SK-N-SH treated with all-trans-retinoic acid at 6 μM for 48 hours (cell line): Measurements from ENCODE around the gene IFITM1.

Experiments used
- ATAC-seq: fragments of 200-7000 bp; cut with Tn5 transposase; 3 replicates; pipeline ENCODE4 v1.9.1; 2020; ENCODE audit warnings: mild to moderate bottlenecking, moderate library complexity
- ARNTL ChIP-seq: fragments of 450-650 bp; formaldehyde crosslinking; IDR thresholded peaks from 2 replicates; pipeline ENCODE4 v1.5.0; 2020; ENCODE audit warnings: low read depth, mild to moderate bottlenecking, moderate library complexity, borderline replicate concordance
- BACH2 ChIP-seq: fragments of 250-450 bp; sonication (Bioruptor Pico); IDR thresholded peaks from 2 replicates; pipeline ENCODE4 v1.9.0; 2021; ENCODE audit warnings: mild to moderate bottlenecking, borderline replicate concordance
- CSDC2 ChIP-seq: fragments of 250-450 bp; sonication (Bioruptor Pico); IDR thresholded peaks from 2 replicates; pipeline ENCODE4 v1.5.0; 2020; ENCODE audit warnings: mild to moderate bottlenecking, moderate library complexity
- ESRRG ChIP-seq: fragments of 250-450 bp; sonication (Bioruptor Pico); IDR thresholded peaks from 2 replicates; pipeline ENCODE4 v1.6.1; 2021; ENCODE audit warnings: mild to moderate bottlenecking
- GLIS3 ChIP-seq: fragments of 250-450 bp; sonication (Bioruptor Pico); IDR thresholded peaks from 2 replicates; pipeline ENCODE4 v1.5.0; 2020; ENCODE audit warnings: mild to moderate bottlenecking, moderate library complexity
- ISL1 ChIP-seq: fragments of 250-450 bp; sonication (Bioruptor Pico); IDR thresholded peaks from 2 replicates; pipeline ENCODE4 v2.1.2; 2022; ENCODE audit warnings: mild to moderate bottlenecking, moderate library complexity
- OSR1 ChIP-seq: fragments of 250-450 bp; sonication (Bioruptor Pico); IDR thresholded peaks from 2 replicates; pipeline ENCODE4 v1.8.0; 2022; ENCODE audit warnings: moderate library complexity, mild to moderate bottlenecking, inconsistent platforms
- RARB ChIP-seq: fragments of 250-450 bp; sonication (Bioruptor Pico); IDR thresholded peaks from 2 replicates; pipeline ENCODE4 v1.8.0; 2021; ENCODE audit warnings: mild to moderate bottlenecking, moderate library complexity
- SNAI2 ChIP-seq: fragments of 250-450 bp; sonication (Bioruptor Pico); IDR thresholded peaks from 2 replicates; pipeline ENCODE4 v1.5.0; 2020; ENCODE audit warnings: mild to moderate bottlenecking, moderate library complexity
- TCF4 ChIP-seq: fragments of 250-450 bp; sonication (Bioruptor Pico); IDR thresholded peaks from 2 replicates; pipeline ENCODE4 v1.8.0; 2021; ENCODE audit warnings: mild to moderate bottlenecking, moderate library complexity, borderline replicate concordance
- TOX ChIP-seq: fragments of 250-450 bp; sonication (Bioruptor Pico); IDR thresholded peaks from 2 replicates; pipeline ENCODE4 v1.8.0; 2021; ENCODE audit warnings: mild to moderate bottlenecking, moderate library complexity, borderline replicate concordance
- ZC3H10 ChIP-seq: fragments of 250-450 bp; sonication (Bioruptor Pico); IDR thresholded peaks from 2 replicates; pipeline ENCODE4 v1.5.1; 2021; ENCODE audit warnings: mild to moderate bottlenecking, moderate library complexity
- ZFP3 ChIP-seq: fragments of 250-450 bp; sonication (Bioruptor Pico); IDR thresholded peaks from 2 replicates; pipeline ENCODE4 v1.5.0; 2020; ENCODE audit warnings: mild to moderate bottlenecking, moderate library complexity
- ZFP30 ChIP-seq: fragments of 450-650 bp; formaldehyde crosslinking; IDR thresholded peaks from 2 replicates; pipeline ENCODE4 v1.5.0; 2022; ENCODE audit warnings: mild to moderate bottlenecking, moderate library complexity
- ZNF565 ChIP-seq: fragments of 450-650 bp; formaldehyde crosslinking; conservative IDR thresholded peaks from 2 replicates; pipeline ENCODE4 v1.5.0; 2020; ENCODE audit warnings: low read depth, mild to moderate bottlenecking, moderate library complexity
- ZNF70 ChIP-seq: fragments of 450-650 bp; formaldehyde crosslinking; IDR thresholded peaks from 2 replicates; pipeline ENCODE4 v1.5.0; 2020; ENCODE audit warnings: mild to moderate bottlenecking, moderate library complexity
- ZNF8 ChIP-seq: fragments of 450-650 bp; formaldehyde crosslinking; IDR thresholded peaks from 2 replicates; pipeline ENCODE4 v1.5.0; 2020; ENCODE audit warnings: mild to moderate bottlenecking, moderate library complexity
- TF ChIP-seq, protein P1 (sequence below): fragments of 250-450 bp; sonication (Bioruptor Pico); IDR thresholded peaks from 2 replicates; pipeline ENCODE4 v1.8.0; 2020; ENCODE audit warnings: mild to moderate bottlenecking, moderate library complexity, borderline replicate concordance
- TF ChIP-seq, protein P2 (sequence below): fragments of 250-450 bp; sonication (Bioruptor Pico); IDR thresholded peaks from 2 replicates; pipeline ENCODE4 v1.5.1; 2021; ENCODE audit warnings: mild to moderate bottlenecking, moderate library complexity
- TF ChIP-seq, protein P3 (sequence below): fragments of 250-450 bp; sonication (Bioruptor Pico); IDR thresholded peaks from 2 replicates; pipeline ENCODE4 v1.5.1; 2020; ENCODE audit warnings: low read depth, mild to moderate bottlenecking, moderate library complexity
- TF ChIP-seq, protein P4 (sequence below): fragments of 250-450 bp; sonication (Bioruptor Pico); IDR thresholded peaks from 2 replicates; pipeline ENCODE4 v1.8.0; 2021; ENCODE audit warnings: low read depth, mild to moderate bottlenecking, moderate library complexity, borderline replicate concordance
- TF ChIP-seq, protein P5 (sequence below): fragments of 250-450 bp; sonication (Bioruptor Pico); IDR thresholded peaks from 2 replicates; pipeline ENCODE4 v1.5.0; 2020; ENCODE audit warnings: mild to moderate bottlenecking, moderate library complexity

IFITM1 gene

DNA sequence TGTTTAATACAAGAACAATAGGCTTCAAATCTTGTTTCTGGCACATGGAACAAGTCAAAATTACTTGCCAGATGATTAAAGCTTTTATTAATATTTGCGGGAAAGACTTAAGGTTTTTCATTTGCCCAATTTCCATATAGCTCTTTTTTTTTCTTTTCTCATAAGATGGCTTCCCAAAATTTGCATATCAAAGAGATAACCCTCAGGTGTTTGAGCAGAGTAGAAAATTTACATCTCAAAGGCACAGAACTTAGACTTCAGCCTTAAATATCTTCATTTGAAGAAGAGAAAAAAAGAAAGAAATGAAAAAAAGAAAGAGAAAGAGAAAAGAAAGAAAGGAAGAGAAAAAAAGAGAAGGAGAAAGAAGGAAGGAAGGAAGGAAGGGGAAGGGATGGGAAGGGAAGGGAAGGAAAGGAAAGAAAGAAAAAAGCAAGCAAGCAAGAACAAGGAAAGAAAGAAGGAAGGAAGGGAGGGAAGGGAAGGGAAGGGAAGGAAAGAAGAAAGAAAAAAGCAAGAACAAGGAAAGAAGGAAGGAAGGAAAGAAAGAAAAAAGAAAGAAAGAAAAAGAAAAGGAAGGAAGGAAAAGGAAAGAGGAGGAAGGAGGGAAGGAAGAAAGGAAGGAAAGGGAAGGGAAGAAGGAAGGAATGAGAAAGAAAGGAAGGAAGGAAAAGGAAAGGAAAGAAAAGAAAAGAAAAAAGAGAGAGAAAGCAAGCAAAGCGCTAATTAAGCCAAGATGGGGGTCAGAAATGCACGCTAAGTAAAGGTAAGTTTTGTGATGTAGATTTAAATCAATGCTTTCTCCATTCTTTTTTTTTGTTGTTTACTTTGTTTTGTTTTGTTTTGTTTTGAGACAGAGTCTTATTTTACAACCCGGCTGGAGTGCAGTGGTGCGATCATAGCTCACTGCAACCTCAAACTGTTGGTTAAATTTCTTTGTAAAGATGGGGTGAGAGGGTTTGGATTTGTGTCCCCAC, 27.0 kb downstream of the IFITM1 start:
- TF ChIP-seq OSR1 (CRISPR knock-in tag), result no peak
- TF ChIP-seq TOX, result no peak
- no peak for TF ChIP-seq SNAI2 (CRISPR knock-in tag)
- TF ChIP-seq, all 23 proteins: peak for 0
- no peak for ATAC-seq

DNA sequence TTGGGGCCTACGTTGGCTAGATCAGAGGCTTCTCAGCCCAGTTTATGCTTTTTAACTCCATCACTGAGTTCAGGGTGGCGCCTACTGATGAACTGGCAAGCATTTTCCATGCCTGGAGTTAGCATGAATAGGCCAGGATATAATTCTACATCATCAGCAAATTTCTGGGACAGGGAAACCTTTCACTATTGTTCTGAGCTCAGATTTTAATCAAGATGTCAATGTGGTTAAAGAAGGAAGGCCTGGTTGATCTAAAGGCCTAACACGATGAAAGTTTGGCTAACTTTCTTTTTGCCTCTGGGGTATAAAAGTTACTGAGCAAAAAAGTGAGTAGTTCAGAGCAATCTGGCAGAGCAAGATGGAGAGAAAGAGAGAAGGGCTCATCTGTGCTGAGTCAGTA, 28.5 kb downstream of the IFITM1 start:
- no peak for ATAC-seq
- no peak for TF ChIP-seq BACH2 (CRISPR knock-in tag)
- no peak for TF ChIP-seq ISL1 (CRISPR knock-in tag)
- TF ChIP-seq, protein P1, sequence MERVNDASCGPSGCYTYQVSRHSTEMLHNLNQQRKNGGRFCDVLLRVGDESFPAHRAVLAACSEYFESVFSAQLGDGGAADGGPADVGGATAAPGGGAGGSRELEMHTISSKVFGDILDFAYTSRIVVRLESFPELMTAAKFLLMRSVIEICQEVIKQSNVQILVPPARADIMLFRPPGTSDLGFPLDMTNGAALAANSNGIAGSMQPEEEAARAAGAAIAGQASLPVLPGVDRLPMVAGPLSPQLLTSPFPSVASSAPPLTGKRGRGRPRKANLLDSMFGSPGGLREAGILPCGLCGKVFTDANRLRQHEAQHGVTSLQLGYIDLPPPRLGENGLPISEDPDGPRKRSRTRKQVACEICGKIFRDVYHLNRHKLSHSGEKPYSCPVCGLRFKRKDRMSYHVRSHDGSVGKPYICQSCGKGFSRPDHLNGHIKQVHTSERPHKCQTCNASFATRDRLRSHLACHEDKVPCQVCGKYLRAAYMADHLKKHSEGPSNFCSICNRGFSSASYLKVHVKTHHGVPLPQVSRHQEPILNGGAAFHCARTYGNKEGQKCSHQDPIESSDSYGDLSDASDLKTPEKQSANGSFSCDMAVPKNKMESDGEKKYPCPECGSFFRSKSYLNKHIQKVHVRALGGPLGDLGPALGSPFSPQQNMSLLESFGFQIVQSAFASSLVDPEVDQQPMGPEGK, result no peak
- TF ChIP-seq GLIS3 (CRISPR knock-in tag), result no peak
- TF ChIP-seq RARB (CRISPR knock-in tag), result no peak
- TF ChIP-seq, protein P2, sequence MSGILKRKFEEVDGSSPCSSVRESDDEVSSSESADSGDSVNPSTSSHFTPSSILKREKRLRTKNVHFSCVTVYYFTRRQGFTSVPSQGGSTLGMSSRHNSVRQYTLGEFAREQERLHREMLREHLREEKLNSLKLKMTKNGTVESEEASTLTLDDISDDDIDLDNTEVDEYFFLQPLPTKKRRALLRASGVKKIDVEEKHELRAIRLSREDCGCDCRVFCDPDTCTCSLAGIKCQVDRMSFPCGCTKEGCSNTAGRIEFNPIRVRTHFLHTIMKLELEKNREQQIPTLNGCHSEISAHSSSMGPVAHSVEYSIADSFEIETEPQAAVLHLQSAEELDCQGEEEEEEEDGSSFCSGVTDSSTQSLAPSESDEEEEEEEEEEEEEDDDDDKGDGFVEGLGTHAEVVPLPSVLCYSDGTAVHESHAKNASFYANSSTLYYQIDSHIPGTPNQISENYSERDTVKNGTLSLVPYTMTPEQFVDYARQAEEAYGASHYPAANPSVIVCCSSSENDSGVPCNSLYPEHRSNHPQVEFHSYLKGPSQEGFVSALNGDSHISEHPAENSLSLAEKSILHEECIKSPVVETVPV (CRISPR knock-in tag), result no peak
- TF ChIP-seq ZNF70 (CRISPR knock-in tag), result no peak
- TF ChIP-seq, protein P3, sequence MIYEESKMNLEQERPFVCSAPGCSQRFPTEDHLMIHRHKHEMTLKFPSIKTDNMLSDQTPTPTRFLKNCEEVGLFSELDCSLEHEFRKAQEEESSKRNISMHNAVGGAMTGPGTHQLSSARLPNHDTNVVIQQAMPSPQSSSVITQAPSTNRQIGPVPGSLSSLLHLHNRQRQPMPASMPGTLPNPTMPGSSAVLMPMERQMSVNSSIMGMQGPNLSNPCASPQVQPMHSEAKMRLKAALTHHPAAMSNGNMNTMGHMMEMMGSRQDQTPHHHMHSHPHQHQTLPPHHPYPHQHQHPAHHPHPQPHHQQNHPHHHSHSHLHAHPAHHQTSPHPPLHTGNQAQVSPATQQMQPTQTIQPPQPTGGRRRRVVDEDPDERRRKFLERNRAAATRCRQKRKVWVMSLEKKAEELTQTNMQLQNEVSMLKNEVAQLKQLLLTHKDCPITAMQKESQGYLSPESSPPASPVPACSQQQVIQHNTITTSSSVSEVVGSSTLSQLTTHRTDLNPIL (CRISPR knock-in tag), result no peak
- TF ChIP-seq, protein P4, sequence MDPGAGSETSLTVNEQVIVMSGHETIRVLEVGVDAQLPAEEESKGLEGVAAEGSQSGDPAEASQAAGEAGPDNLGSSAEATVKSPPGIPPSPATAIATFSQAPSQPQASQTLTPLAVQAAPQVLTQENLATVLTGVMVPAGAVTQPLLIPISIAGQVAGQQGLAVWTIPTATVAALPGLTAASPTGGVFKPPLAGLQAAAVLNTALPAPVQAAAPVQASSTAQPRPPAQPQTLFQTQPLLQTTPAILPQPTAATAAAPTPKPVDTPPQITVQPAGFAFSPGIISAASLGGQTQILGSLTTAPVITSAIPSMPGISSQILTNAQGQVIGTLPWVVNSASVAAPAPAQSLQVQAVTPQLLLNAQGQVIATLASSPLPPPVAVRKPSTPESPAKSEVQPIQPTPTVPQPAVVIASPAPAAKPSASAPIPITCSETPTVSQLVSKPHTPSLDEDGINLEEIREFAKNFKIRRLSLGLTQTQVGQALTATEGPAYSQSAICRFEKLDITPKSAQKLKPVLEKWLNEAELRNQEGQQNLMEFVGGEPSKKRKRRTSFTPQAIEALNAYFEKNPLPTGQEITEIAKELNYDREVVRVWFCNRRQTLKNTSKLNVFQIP, result no peak
- no peak for TF ChIP-seq ZNF565 (CRISPR knock-in tag)
- no peak for TF ChIP-seq OSR1 (CRISPR knock-in tag)
- no peak for TF ChIP-seq ZFP30
- TF ChIP-seq ZC3H10, result no peak
- no peak for TF ChIP-seq CSDC2
- TF ChIP-seq SNAI2 (CRISPR knock-in tag), result no peak
- no peak for TF ChIP-seq TCF4
- no peak for TF ChIP-seq ZNF8 (CRISPR knock-in tag)
- TF ChIP-seq ESRRG (CRISPR knock-in tag), result no peak

DNA sequence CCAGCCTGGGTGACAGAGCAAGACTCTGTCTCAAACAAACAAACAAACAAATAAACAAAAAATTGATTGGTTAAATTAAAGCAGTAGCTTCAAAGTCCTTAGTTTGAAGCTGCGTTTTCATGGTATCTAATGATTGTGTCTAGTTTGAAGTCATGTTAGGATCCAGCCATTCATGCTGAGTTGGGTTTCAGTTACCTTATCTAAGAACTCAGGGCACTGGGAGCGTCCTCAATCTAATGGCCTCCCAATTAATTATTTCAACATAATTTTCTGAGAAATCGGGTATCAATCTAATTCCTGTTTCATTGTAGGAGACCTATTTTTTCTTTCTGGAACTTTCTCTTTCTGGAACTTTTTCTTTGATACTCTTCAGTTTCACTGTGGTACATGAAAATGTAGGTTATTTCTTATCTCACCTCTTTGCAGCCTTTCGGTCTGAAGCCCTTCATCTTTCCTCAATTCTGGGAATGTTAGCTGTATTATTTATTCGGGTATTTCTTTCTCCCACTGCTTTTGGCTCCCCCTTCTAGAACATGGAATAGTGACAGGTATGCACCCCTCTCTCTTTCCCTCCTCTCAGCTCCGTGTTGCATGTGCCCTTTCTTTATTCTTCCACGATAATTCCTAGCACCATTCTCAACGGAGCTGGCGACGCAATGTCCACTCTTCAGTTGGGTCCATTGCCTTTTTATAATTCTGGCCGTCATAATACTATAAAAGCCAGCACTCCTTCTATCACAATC, 31.2 kb downstream of the IFITM1 start:
- no peak for TF ChIP-seq CSDC2
- no peak for TF ChIP-seq OSR1 (CRISPR knock-in tag)
- TF ChIP-seq RARB (CRISPR knock-in tag), result no peak
- TF ChIP-seq, protein P5, sequence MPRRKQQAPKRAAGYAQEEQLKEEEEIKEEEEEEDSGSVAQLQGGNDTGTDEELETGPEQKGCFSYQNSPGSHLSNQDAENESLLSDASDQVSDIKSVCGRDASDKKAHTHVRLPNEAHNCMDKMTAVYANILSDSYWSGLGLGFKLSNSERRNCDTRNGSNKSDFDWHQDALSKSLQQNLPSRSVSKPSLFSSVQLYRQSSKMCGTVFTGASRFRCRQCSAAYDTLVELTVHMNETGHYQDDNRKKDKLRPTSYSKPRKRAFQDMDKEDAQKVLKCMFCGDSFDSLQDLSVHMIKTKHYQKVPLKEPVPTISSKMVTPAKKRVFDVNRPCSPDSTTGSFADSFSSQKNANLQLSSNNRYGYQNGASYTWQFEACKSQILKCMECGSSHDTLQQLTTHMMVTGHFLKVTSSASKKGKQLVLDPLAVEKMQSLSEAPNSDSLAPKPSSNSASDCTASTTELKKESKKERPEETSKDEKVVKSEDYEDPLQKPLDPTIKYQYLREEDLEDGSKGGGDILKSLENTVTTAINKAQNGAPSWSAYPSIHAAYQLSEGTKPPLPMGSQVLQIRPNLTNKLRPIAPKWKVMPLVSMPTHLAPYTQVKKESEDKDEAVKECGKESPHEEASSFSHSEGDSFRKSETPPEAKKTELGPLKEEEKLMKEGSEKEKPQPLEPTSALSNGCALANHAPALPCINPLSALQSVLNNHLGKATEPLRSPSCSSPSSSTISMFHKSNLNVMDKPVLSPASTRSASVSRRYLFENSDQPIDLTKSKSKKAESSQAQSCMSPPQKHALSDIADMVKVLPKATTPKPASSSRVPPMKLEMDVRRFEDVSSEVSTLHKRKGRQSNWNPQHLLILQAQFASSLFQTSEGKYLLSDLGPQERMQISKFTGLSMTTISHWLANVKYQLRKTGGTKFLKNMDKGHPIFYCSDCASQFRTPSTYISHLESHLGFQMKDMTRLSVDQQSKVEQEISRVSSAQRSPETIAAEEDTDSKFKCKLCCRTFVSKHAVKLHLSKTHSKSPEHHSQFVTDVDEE (CRISPR knock-in tag), result no peak
- no peak for TF ChIP-seq ZFP30
- TF ChIP-seq ISL1 (CRISPR knock-in tag), result no peak
- TF ChIP-seq, protein P2 (CRISPR knock-in tag), result no peak
- no peak for TF ChIP-seq ZFP3
- no peak for TF ChIP-seq ZC3H10
- TF ChIP-seq TOX, result no peak
- TF ChIP-seq GLIS3 (CRISPR knock-in tag), result no peak
- TF ChIP-seq ARNTL, result no peak
- ATAC-seq, result no peak
